GM18517 (cell line): ENCODE measurements around the gene REPS2.

Source experiments
- ATAC-seq: cut with Tn5 transposase; IDR thresholded peaks from one replicate; pipeline ENCODE4 v1.9.1; 2021; ENCODE audit warnings: mild to moderate bottlenecking, moderate library complexity; ENCODE audit not compliant: unreplicated experiment

REPS2 gene

DNA sequence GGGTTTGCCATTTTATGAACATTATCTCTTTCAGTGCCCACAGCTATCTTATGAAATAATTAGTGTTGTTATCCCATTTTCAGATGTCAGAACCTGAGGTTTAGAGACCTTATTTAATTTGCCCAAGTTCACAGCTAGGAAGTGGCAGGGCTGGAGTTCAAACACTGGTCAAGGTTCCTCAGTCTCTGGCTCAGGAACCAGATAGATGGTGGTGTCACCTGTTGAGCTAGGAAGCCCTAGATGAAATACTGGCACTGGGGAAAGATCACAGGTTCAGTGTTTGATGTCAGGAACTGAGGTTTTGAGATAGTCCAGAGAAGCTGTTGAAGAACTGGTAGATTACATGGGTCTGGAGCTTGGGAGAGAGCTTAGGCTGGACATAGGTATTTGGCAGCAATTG, 85.4 kb downstream of the REPS2 start:
- ATAC-seq, result no peak

DNA sequence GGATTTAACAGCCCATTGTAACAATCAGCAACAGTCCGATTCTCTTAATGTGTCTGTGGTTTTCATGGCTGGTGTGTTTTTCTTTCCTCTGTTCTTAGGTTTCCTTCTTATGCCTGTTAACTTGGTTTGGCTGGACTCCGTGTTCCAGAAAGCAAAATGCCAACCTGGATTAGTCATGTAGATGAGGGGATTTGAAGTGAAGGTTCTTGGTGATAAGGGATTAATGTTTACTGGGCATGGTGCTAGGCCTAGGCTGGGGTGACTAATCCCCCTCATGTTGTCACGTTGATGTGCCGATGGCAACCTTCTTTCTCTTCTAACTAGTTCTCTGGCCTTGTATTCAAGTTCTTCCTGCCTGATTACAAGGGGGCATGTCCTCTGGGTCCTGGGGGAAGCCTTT, 85.9 kb downstream of the REPS2 start:
- no peak for ATAC-seq

DNA sequence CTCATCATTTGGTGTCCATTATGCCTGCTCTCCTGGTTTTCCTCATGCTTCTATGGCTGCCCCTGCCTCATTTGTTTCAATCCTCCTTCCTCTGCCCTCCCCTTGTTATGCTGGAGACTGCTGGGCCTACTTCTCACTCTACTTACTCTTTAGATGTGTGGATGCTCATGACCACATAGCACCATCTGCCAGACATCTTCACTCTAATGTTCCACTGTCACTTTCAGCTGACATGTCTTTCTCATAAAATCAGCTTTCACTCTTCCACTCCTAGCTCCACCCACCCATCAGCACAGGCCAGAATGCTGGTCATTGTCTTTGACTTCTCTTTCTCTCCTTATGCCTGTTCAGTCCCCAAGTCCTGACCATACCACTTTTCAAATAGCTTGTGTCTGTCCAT, 86.8 kb downstream of the REPS2 start:
- ATAC-seq, result no peak

DNA sequence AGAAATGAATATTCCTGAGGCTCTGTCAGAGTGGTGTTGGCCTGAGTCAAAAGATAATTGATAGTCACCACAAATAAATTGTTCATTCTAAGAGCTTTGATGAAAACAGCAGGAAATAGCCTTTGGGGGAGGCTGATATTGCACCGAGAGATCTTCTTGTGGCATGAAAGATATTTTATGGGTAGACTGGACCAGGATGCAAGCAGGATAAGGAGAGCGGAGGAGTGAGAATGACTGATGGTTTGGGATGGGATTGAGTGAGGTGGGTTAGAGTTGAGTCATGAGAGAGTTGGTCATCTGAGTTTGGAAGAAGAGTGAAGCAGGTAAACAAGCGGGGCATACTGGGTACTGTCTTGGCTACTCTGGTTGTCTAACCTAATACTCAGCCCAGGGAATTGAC, 88.7 kb downstream of the REPS2 start:
- no peak for ATAC-seq

DNA sequence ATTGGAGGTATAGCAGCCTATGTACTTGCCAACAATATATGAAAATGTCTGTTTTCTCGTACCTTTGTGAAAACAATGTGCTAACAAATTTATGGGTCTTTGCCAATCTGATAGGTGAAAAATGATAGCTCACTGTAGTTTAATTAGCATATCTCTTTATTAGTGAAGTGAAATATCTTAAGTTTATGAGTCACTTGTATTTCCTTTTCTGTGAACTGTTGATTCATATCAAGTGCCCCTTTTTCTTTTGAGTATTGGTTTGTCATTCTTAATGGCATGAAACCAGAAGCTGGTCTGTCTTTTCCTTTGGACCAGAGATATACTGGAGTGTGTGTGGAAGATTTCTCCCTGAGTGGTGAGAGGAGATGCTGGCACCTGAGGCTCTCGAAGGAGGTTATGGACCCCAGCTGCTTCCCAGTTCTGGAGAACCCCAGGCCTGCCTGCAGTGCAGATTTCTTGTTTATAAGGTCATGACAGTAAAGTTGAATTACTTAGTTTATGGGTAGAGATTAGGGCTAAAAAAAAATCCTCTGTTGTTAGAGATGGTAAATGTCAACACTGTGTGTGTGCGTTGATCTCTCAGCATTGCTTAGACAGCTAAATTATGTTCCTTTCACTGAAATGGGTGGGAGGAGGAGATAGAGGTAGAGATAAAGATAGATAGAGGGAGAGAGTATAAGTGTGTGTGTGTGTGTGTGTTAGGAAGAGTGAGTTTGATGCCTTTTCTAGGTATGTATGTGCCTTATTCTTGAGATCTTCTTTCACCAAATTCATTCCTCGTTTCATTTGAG, 89.9 kb downstream of the REPS2 start:
- ATAC-seq, result no peak

DNA sequence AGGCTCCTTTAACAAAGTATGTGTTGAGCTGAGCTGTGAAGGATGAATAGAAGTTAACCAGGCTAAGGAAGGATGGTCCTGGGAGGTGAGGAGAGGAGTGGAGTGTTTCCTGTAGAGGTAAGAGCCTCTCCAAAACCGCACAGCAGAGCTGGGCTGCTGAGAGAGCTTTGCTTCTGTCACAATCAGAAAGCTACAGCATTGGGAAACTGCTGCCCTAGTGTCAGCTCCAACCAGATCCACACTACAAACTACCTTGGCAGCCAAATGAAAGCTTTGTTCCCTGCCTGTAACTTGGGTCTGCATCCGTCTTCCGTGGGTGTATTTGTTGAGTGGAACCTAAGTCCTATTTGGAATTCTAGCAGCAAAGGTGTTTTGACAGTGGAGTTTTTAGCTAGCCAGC, 91.8 kb downstream of the REPS2 start:
- no peak for ATAC-seq

DNA sequence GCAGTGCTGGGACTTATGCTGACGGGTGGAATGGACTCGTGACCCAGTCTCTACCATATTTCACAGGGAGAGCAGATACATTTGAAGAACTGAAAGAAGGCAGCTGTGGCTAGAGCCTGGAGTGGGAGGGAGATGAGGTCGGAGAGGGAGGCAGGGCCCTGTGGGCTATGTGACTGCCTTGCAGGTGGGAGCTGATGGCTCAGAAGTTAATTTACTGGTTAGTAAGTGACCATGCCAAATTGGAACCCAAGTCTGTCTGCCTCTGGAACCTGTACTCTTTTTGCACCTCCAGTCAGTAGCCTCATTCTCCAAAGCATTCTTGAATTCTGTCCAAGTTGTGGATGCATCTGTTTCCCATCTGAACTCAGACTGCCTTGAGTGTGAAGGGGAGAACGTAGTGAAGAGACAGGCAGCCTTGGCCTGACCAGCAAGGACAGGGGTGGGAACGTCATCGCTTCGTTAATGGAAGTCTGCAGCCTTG, 92.3 kb downstream of the REPS2 start:
- no peak for ATAC-seq

- no peak for ATAC-seq
These were observed 93.4 kb downstream of the REPS2 start for GRCh38 chrX:17039826-17040225.

DNA sequence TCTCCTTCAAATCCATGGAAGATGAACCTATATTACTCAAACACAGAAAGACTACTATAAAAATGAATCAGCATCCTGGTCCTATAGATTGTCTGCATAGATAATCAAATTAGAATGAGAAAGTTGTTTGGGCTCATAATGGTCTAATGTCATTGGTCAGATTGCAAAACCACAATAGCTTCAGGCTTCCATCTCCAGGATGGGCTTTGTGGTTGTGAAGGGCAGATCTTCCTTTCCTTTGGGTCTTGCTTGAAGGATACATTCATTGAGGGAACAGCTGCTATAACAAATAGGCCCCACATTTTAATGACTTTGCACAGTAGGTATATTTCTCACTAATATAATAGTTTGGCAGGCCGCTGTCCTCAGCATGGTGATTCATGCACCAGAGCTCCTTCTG, 94.3 kb downstream of the REPS2 start:
- ATAC-seq, result no peak

DNA sequence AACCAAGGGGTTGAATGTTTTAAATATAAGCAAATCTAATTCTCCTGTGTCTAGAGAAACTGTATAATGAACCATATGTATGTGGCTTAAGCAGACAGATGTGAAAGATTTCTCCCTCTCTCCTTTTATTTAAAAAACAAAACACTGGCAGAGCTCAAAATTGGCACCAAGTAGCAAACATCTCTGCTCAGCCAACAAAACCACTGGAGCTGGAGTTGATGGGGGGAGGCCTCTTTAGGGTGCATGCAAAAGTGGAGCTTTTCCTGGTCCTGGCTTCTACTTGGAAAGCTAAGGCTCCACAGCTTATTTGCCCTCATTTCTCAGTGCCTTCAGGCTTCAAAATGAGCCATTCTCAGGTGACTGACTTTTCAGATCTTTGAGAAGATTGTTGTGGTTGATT, 95.6 kb downstream of the REPS2 start:
- no peak for ATAC-seq

GRCh38 chrX:17046478-17047097, 100.1 kb downstream of the REPS2 start:
- ATAC-seq, result peak; percentile 55

- ATAC-seq, result no peak
These were observed 100.8 kb downstream of the REPS2 start for GRCh38 chrX:17047224-17047623.

GRCh38 chrX:17052210-17052609, 105.8 kb downstream of the REPS2 start:
- ATAC-seq, result no peak

- no peak for ATAC-seq
These were observed 106.3 kb downstream of the REPS2 start for GRCh38 chrX:17052793-17053192.

GRCh38 chrX:17053502-17053901, 107.0 kb downstream of the REPS2 start:
- ATAC-seq, result no peak

DNA sequence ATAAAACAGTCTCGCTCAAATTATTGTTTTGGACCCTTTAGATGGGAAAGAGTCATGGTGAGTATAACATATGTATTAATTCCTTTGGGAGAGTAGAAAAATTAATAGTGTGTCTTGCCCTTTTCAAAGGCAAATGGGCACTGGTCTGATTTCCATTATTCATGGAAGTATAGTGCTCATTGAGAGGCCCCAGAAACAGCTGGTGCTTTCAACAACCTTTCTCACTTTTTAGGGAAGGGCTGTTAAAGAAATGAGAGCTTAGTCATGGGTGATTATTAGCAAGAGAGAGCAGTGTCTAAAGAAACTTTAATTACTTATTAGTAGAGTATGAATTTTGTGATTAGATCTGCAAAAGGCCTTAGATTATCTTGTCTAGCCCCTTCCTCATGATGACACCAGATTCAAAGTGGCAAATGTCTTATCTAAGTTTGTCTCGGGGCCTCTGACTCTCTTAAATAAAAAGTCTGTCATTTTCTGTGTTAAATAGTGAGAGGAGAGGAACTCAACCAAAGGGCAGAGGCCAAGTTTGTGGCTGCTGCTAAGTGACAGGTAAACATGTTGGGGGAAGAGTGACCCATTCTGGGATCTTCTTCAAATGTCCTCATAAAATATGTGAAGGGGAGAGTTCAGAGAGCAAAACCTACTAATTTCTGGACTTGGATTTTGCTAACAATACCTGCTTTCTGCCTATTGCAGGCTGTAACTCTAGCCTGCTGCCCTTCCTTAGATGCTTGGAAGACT, 110.6 kb downstream of the REPS2 start:
- no peak for ATAC-seq

GRCh38 chrX:17062065-17062464, 115.6 kb downstream of the REPS2 start:
- no peak for ATAC-seq

DNA sequence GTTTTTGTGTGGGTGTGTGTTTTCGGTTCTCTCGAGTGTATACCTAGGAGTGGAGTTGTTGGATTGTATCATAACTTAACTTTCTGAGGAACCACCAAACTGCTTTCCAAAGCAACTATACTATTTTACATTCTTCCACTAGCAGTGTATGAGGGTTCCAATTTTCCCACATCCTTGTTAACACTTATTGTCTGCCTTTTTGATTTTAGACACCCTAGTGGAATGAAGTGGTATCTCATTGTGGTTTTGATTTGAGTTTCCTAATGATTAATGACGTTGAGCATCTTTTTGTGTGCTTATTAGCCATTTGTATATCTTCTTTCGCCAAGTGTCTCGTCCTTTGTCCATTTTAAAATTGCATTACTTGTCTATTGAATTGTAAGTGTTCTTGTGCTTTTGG, 118.6 kb downstream of the REPS2 start:
- no peak for ATAC-seq

DNA sequence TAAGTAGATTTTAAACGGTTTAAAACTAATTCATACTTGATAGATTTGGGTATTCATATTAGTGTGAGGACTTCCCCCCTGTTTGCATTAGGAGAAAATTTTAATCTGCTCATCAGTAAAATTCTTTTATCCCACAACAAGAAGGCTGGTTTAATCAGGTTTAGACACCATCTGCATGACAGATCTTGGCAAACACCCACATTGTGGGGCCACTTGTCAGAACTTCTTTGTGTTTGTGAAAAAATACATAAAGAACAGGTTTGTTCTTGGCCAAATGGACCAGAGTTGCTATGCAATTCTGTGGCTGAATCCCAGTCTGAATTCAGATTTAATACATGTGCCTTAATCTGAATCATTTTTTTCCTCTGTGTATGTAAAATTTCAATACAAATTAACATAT, 121.1 kb downstream of the REPS2 start:
- no peak for ATAC-seq

DNA sequence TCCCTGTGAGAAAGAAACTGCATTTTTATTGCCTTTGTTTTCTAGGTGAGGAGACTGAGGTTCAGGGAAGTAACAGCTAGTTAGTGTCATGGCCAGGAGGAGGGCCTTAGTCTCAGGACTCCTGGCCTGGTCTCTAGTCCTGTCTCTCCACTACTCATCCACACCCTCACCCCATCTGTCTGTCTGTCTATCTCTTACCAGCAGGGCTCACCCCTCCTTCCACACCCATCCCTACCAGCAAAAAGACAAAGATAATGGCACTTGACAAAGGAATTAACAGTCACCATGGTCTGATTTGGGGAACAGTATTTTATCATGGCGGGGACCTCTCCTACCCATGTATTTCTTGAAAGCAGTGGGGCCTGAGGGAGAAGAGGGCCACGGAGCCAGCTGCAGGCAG, 125.8 kb downstream of the REPS2 start:
- no peak for ATAC-seq

DNA sequence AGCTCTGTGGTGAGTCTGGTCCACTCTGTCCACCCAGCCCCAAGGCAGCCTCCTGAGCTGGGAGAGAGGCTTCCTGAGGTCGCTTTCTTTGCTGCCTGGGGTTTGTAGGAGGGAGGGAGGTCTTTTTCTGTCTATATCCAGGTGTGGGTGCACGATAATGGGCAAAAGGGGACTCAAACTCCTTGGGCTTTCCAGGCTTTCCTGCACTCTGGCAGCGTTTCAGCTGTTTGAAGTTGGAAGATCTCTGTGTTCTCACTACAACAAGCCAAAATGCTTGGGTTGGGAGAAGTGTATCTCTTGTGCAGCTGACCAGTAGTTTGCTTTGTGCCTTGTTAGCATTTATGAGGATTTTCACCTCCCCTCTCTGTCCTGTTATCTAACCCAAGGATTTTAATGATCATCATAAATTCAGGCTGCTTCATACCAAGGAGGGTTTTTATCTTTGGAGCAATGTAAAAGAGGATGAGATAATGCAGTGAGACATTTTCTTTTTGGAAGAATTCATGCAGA, 126.3 kb downstream of the REPS2 start:
- no peak for ATAC-seq

GRCh38 chrX:17075004-17075403, 128.5 kb downstream of the REPS2 start:
- ATAC-seq, result no peak
